ENCODE data around the gene TIAM2.
"Not testable (repeated sequence)": the region's sequence is repeated elsewhere in the genome, so short reads cannot be mapped to it uniquely, and the experiment has no call there.

Gene TIAM2

GRCh38 chr6:154991207-154991606 is 3.9 kb upstream of the TIAM2 start:
- no peak for DNase-seq (ENCODE audit: low spot score)

- DNase-seq (ENCODE audit: low spot score), result no peak
Observed at GRCh38 chr6:154993026-154993425, 2.1 kb upstream of the TIAM2 start.

- DNase-seq (ENCODE audit: low spot score), result no peak
Observed at GRCh38 chr6:154993710-154994109, 1.4 kb upstream of the TIAM2 start.

GRCh38 chr6:154994836-154995253 is 270 bp upstream of the TIAM2 start:
- no peak for DNase-seq (ENCODE audit: low spot score)

GRCh38 chr6:154996016-154996590 is 988 bp downstream of the TIAM2 start:
- no peak for DNase-seq (ENCODE audit: low spot score)

GRCh38 chr6:154996841-154997311 is 1.8 kb downstream of the TIAM2 start:
- no peak for DNase-seq (ENCODE audit: low spot score)

- no peak for DNase-seq (ENCODE audit: low spot score)
Observed at GRCh38 chr6:154998855-154999254, 3.7 kb downstream of the TIAM2 start.

- DNase-seq (ENCODE audit: low spot score), result no peak
Observed at GRCh38 chr6:155001482-155001881, 6.4 kb downstream of the TIAM2 start.

GRCh38 chr6:155001934-155002333 is 6.8 kb downstream of the TIAM2 start:
- DNase-seq (ENCODE audit: low spot score), result no peak

- DNase-seq (ENCODE audit: low spot score), result no peak
Observed at GRCh38 chr6:155003476-155003875, 8.4 kb downstream of the TIAM2 start.

GRCh38 chr6:155004017-155004416 is 8.9 kb downstream of the TIAM2 start:
- no peak for DNase-seq (ENCODE audit: low spot score)

GRCh38 chr6:155004576-155005372 is 9.7 kb downstream of the TIAM2 start:
- no peak for DNase-seq (ENCODE audit: low spot score)

GRCh38 chr6:155008625-155009024 is 13.5 kb downstream of the TIAM2 start:
- no peak for DNase-seq (ENCODE audit: low spot score)

- DNase-seq (ENCODE audit: low spot score), result no peak
Observed at GRCh38 chr6:155010940-155011339, 15.8 kb downstream of the TIAM2 start.

GRCh38 chr6:155011809-155012291 is 16.7 kb downstream of the TIAM2 start:
- no peak for DNase-seq (ENCODE audit: low spot score)

GRCh38 chr6:155013457-155013876 is 18.4 kb downstream of the TIAM2 start:
- no peak for DNase-seq (ENCODE audit: low spot score)

- DNase-seq (ENCODE audit: low spot score), result no peak
Observed at GRCh38 chr6:155014137-155014536, 19.0 kb downstream of the TIAM2 start.

GRCh38 chr6:155014670-155015300 is 19.7 kb downstream of the TIAM2 start:
- DNase-seq (ENCODE audit: low spot score), result no peak

GRCh38 chr6:155018415-155018814 is 23.3 kb downstream of the TIAM2 start:
- DNase-seq (ENCODE audit: low spot score), result not testable (repeated sequence)

- DNase-seq (ENCODE audit: low spot score), result no peak
Observed at GRCh38 chr6:155021680-155022079, 26.6 kb downstream of the TIAM2 start.

GRCh38 chr6:155022721-155023120 is 27.6 kb downstream of the TIAM2 start:
- DNase-seq (ENCODE audit: low spot score), result no peak

GRCh38 chr6:155023717-155024116 is 28.6 kb downstream of the TIAM2 start:
- DNase-seq (ENCODE audit: low spot score), result no peak

All from ecto neural progenitor cell (in vitro differentiated cells).